Gastroesophageal sphincter (tissue), 3 donors: ENCODE data around the gene RNF183.

Experiments used
- POLR2A ChIP-seq, 2 donors: fragments of 450-650 bp; IDR thresholded peaks; one replicate each; pipeline ENCODE4 v1.6.1; 2017; ENCODE audit warnings: antibody characterized with exemption in 2 of 2, mild to moderate bottlenecking in 2 of 2, moderate library complexity in 1 of 2
- POLR2AphosphoS5 ChIP-seq: sonication (generic); formaldehyde crosslinking; IDR thresholded peaks from one replicate; pipeline ENCODE4 v1.6.1; 2017; ENCODE audit warnings: antibody characterized with exemption
- TF ChIP-seq, protein P1 (sequence below), 4 experiments: fragments of 200-600 bp in 2 of 4; fragments of 450-650 bp in 2 of 4; sonication (generic) in 1 of 4; IDR thresholded peaks; one replicate each; pipeline ENCODE4 v1.5.1; 2017 to 2019; ENCODE audit warnings: antibody characterized with exemption in 4 of 4, mild to moderate bottlenecking in 2 of 4, moderate library complexity in 2 of 4

- TF ChIP-seq, protein P1, sequence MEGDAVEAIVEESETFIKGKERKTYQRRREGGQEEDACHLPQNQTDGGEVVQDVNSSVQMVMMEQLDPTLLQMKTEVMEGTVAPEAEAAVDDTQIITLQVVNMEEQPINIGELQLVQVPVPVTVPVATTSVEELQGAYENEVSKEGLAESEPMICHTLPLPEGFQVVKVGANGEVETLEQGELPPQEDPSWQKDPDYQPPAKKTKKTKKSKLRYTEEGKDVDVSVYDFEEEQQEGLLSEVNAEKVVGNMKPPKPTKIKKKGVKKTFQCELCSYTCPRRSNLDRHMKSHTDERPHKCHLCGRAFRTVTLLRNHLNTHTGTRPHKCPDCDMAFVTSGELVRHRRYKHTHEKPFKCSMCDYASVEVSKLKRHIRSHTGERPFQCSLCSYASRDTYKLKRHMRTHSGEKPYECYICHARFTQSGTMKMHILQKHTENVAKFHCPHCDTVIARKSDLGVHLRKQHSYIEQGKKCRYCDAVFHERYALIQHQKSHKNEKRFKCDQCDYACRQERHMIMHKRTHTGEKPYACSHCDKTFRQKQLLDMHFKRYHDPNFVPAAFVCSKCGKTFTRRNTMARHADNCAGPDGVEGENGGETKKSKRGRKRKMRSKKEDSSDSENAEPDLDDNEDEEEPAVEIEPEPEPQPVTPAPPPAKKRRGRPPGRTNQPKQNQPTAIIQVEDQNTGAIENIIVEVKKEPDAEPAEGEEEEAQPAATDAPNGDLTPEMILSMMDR (IDR thresholded peaks at IDR 0.05): no peak
- TF ChIP-seq POLR2A (IDR thresholded peaks at IDR 0.05) (no peak), POLR2AphosphoS5 (no peak)
These were observed 33.8 kb downstream of the RNF183 start for GRCh38 chr9:113269355-113269754.
